OCI-LY3 (cell line): Measurements from ENCODE around the gene LOX.

Source experiments
- H2AFZ ChIP-seq: fragments of 200-600, 300-600 bp; shearing (Covaris generic); 2 replicates; pipeline ENCODE4 v1.6.0; 2014; ENCODE audit warnings: antibody characterized with exemption, low read depth, low read length
- H3K27ac ChIP-seq: fragments of 200-600, 300-600 bp; sonication (generic); 2 replicates; pipeline ENCODE4 v1.5.1; 2014; ENCODE audit warnings: mild to moderate bottlenecking, low read length, moderate library complexity, mixed read lengths
- H3K27me3 ChIP-seq: fragments of 200-600, 300-600 bp; sonication (generic); 2 replicates; pipeline ENCODE4 v1.6.1; 2014; ENCODE audit warnings: low read depth, low read length, mixed read lengths
- H3K36me3 ChIP-seq: fragments of 200-600, 300-600 bp; sonication (generic); replicated peaks from 2 replicates; pipeline ENCODE3; 2014; ENCODE audit warnings: low read depth, low read length, mixed read lengths
- H3K4me1 ChIP-seq: fragments of 300-600, 200-600 bp; sonication (generic); 2 replicates; pipeline ENCODE4 v1.6.1; 2014; ENCODE audit warnings: low read length, mixed read lengths
- H3K4me2 ChIP-seq: fragments of 200-600, 300-600 bp; sonication (generic); 2 replicates; pipeline ENCODE4 v1.6.1; 2014; ENCODE audit warnings: low read length, mixed read lengths
- H3K4me3 ChIP-seq: fragments of 300-600, 200-600 bp; sonication (generic); 2 replicates; pipeline ENCODE4 v1.5.1; 2014; ENCODE audit warnings: antibody characterized with exemption, mild to moderate bottlenecking, low read length, moderate library complexity
- H3K79me2 ChIP-seq: fragments of 300-600, 200-600 bp; shearing (Covaris generic); 2 replicates; pipeline ENCODE4 v1.6.1; 2014; ENCODE audit warnings: mild to moderate bottlenecking, low read length, mixed read lengths
- H3K9ac ChIP-seq: fragments of 300-600, 200-600 bp; shearing (Covaris generic); 2 replicates; pipeline ENCODE4 v1.6.0; 2014; ENCODE audit warnings: mild to moderate bottlenecking, low read length, moderate library complexity
- H3K9me3 ChIP-seq: fragments of 200-600, 300-600 bp; shearing (Covaris generic); 2 replicates; pipeline ENCODE4 v1.6.1; 2014; ENCODE audit warnings: low read length, mixed read lengths; ENCODE audit not compliant: insufficient read depth
- H4K20me1 ChIP-seq: fragments of 200-600, 300-600 bp; sonication (generic); 2 replicates; pipeline ENCODE4 v1.6.1; 2016; ENCODE audit warnings: low read length, mixed read lengths; ENCODE audit not compliant: insufficient read depth
- CTCF ChIP-seq: fragments of 200-600, 300-600 bp; sonication (generic); IDR thresholded peaks from 2 replicates; pipeline ENCODE4 v1.5.1; 2014; ENCODE audit warnings: antibody characterized with exemption, low read length, low read depth
- EZH2phosphoT487 ChIP-seq: fragments of 200-600 bp; shearing (Covaris generic); IDR thresholded peaks from 2 replicates; pipeline ENCODE4 v1.6.1; 2018; ENCODE audit warnings: antibody characterized with exemption, mixed run types, low read depth

The LOX gene

DNA sequence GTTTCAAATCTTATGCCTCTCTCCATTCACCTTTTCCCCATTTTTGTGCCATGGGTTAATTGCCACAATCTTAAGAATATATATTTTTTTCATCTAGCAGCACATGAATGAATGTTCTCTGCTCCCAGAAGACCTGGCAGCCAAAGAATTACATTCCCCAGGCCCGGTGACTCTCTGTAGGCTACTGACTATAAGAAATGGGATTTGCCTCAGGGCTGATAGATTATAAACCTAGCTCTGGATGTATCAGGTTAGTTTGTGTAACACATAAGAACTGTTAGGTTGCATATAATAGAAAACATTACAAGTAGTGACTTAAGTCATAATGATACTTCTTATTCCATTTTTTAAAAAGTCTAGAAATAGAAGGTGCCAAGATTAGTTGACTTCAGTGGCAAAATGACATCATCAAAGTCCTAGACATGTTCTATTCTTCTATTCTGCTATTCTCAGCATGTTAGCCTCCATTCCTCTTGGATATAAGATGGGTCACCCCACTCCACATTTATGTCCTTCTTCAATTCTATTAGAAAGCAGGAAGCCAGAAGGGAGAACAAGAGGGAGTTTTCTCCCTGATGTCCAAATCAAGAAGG, 40.4 kb upstream of the LOX start:
- no peak overlapping the region for H3K4me2 ChIP-seq
- no peak overlapping the region for H3K27ac ChIP-seq
- no peaks in the 10 kb centered on the region for H3K79me2 ChIP-seq
- H3K27me3 ChIP-seq: no peaks in the 10 kb centered on the region
- no peak overlapping the region for H3K9ac ChIP-seq
- H4K20me1 ChIP-seq: no peaks in the 10 kb centered on the region
- H3K4me1 ChIP-seq: peaks cover 28% of the 10 kb centered on the region
- no peaks in the 10 kb centered on the region for H3K36me3 ChIP-seq
- H3K4me3 ChIP-seq: no peak overlapping the region
- H2AFZ ChIP-seq: no peak overlapping the region
- no peak for TF ChIP-seq EZH2phosphoT487
- no peak for TF ChIP-seq CTCF
- no peaks in the 10 kb centered on the region for H3K9me3 ChIP-seq

DNA sequence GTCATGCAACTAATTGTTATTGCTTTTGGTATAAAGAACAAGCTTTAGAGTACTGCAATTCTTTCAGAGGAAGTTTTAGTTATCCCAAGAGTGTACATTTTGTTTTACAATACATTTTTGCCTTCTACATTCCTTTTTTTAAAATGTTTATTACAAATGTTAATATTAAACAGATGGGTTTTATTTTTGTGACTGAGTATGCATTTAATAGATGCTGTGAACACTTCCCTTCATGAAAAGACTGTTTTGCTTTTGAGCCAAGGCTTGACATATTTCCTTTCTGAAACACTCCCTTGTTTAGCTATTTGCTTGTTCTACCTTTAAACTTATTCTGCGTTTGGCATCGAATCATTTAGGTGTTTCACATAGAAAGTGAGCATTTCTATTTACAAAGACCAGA, 36.4 kb upstream of the LOX start:
- Histone ChIP-seq H3K27me3 (no peaks in the 10 kb centered on the region), H3K9ac (no peak overlapping the region), H4K20me1 (no peaks in the 10 kb centered on the region), H3K4me1 (peaks cover 17% of the 10 kb centered on the region), H3K27ac (no peak overlapping the region), H2AFZ (no peak overlapping the region), H3K79me2 (no peaks in the 10 kb centered on the region), H3K9me3 (no peaks in the 10 kb centered on the region), H3K4me3 (no peak overlapping the region), H3K4me2 (no peak overlapping the region), H3K36me3 (no peaks in the 10 kb centered on the region)
- TF ChIP-seq EZH2phosphoT487 (no peak), CTCF (no peak)

- Histone ChIP-seq H3K36me3 (no peaks in the 10 kb centered on the region), H2AFZ (no peak overlapping the region), H3K9me3 (no peaks in the 10 kb centered on the region), H3K79me2 (no peaks in the 10 kb centered on the region), H3K27me3 (no peaks in the 10 kb centered on the region), H3K4me2 (no peak overlapping the region), H3K9ac (no peak overlapping the region), H3K4me3 (no peak overlapping the region), H3K27ac (no peak overlapping the region), H4K20me1 (no peaks in the 10 kb centered on the region), H3K4me1 (peaks cover 12% of the 10 kb centered on the region)
- TF ChIP-seq CTCF (no peak), EZH2phosphoT487 (no peak)
Observed at GRCh38 chr5:122112733-122113558, 34.9 kb upstream of the LOX start.

DNA sequence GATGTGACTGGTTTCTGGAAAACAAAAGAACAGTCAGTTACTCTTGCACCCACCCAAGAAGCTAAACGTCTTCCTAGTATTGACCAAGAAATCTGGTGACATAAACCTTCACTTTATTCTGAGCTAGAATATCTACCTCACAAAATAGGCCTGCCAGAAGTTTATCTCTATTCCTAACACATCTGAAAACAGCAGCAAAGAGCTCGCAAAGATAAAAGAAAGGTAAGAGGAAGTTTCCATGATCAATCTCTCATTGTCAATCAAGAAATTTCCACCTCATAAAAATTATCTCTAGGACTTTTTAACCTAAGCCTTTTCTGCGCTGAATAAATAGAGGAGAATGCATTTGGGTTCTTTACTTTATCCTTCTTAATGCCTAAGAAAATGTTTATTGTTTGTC, 34.0 kb upstream of the LOX start:
- no peak for TF ChIP-seq CTCF
- no peak for TF ChIP-seq EZH2phosphoT487
- Histone ChIP-seq H3K27me3 (no peaks in the 10 kb centered on the region), H2AFZ (no peak overlapping the region), H4K20me1 (no peaks in the 10 kb centered on the region), H3K4me2 (no peak overlapping the region), H3K4me3 (no peak overlapping the region), H3K36me3 (no peaks in the 10 kb centered on the region), H3K79me2 (no peaks in the 10 kb centered on the region), H3K27ac (no peak overlapping the region), H3K9ac (no peak overlapping the region), H3K4me1 (peaks cover 12% of the 10 kb centered on the region), H3K9me3 (no peaks in the 10 kb centered on the region)
